Measurements from ENCODE around the gene RYR3. TPM values are rescaled to one million over a fixed set of nuclear protein-coding genes. Genes with fewer than 3 reads are reported as not detected.

Gene RYR3
- total RNA-seq, 1 donor from 2014 or later: 0.32 TPM

DNA sequence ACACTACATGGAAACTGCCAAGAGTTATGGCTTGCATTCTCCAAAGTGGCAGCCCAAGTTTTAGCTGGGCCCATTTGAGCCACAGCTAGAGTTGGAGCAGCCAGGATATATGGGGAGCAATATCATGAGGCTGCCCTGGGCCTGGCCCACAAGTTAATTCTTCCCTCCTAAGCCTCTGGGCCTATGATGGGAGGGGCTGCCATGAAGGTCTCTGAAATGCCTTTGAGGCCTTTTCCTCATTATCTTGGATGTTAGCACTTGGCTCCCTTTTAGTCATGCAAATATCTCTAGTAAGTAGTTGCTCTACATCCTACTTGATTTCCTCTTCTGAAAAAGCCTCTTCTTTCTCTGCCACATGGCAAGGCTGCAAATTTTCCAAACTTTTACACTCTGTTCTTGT is 400.0 kb downstream of the RYR3 start:
- no peak for ATAC-seq
- no peak for TF ChIP-seq CTCF (IDR thresholded peaks at IDR 0.05)

DNA sequence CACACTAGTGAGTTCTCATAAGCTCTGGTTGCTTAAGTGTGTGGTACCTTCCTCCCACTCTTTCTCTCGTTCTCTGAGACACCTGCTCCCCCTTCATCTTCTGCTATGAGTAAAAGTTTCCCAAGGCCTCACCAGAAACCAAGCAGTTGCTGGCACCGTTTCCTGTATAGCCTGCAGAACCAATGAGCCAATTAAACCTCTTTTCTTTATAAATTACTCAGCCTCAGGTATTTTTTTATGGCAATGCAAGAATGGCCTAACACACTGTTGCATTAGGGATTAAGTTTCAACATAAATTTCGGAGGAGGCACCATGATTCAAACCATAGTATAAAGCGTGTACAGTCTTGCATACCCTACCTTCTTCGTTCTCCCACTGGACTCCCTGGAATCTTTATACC is 405.3 kb downstream of the RYR3 start:
- Histone ChIP-seq H3K4me3 (no peak overlapping the region), H3K27ac (no peak overlapping the region), H3K4me1 (no peaks in the 10 kb centered on the region), H3K9me3 (no peaks in the 10 kb centered on the region), H3K27me3 (ENCODE audit: low read depth) (no peaks in the 10 kb centered on the region), H3K36me3 (no peaks in the 10 kb centered on the region)
- TF ChIP-seq CTCF (IDR thresholded peaks at IDR 0.05): no peak
- no peak for DNase-seq
- intact Hi-C loops (cut with DNase I): no loop called here
- no peak for ATAC-seq

More for the DNA sequence above, 400.0 kb downstream of the RYR3 start:
- DNase-seq: no peak
- intact Hi-C loops (cut with DNase I): no loop called here
- Histone ChIP-seq H3K4me1 (no peaks in the 10 kb centered on the region), H3K4me3 (no peak overlapping the region), H3K27me3 (ENCODE audit: low read depth) (no peaks in the 10 kb centered on the region), H3K9me3 (no peaks in the 10 kb centered on the region), H3K27ac (no peak overlapping the region), H3K36me3 (no peaks in the 10 kb centered on the region)

GRCh38 chr15:33720952-33721351 is 410.2 kb downstream of the RYR3 start:
- Histone ChIP-seq H3K4me1 (no peaks in the 10 kb centered on the region), H3K27me3 (ENCODE audit: low read depth) (no peaks in the 10 kb centered on the region), H3K4me3 (no peak overlapping the region), H3K36me3 (no peaks in the 10 kb centered on the region), H3K9me3 (no peaks in the 10 kb centered on the region), H3K27ac (no peak overlapping the region)
- ATAC-seq (no peak), DNase-seq (no peak)
- no peak for TF ChIP-seq CTCF (IDR thresholded peaks at IDR 0.05)
- intact Hi-C loops (cut with DNase I): no loop called here

- H3K27ac ChIP-seq: no peak overlapping the region
- no peak for TF ChIP-seq CTCF (IDR thresholded peaks at IDR 0.05)
- no peaks in the 10 kb centered on the region for H3K27me3 ChIP-seq (ENCODE audit: low read depth)
- H3K36me3 ChIP-seq: no peaks in the 10 kb centered on the region
- no peaks in the 10 kb centered on the region for H3K4me1 ChIP-seq
- H3K4me3 ChIP-seq: no peak overlapping the region
- H3K9me3 ChIP-seq: no peaks in the 10 kb centered on the region
- intact Hi-C loops (cut with DNase I): no loop called here
- DNase-seq (no peak), ATAC-seq (no peak)
Measured at GRCh38 chr15:33722005-33722672, 411.4 kb downstream of the RYR3 start.

DNA sequence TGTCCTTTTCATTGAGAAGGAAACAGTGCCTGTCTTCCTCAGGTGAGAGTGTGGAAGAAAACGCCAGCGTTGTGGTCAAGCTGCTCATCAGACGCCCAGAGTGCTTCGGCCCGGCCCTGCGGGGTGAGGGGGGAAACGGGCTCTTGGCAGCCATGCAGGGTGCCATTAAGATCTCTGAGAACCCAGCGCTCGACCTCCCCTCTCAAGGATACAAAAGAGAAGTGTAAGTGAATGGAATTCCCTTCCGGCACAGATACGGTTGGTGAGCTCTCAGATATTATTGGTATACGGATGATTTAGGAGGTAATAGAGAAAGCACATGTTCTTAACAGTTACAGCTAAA is 411.9 kb downstream of the RYR3 start:
- Histone ChIP-seq H3K4me3 (no peak overlapping the region), H3K9me3 (no peaks in the 10 kb centered on the region), H3K4me1 (no peaks in the 10 kb centered on the region), H3K36me3 (no peaks in the 10 kb centered on the region), H3K27ac (no peak overlapping the region), H3K27me3 (ENCODE audit: low read depth) (no peaks in the 10 kb centered on the region)
- intact Hi-C loops (cut with DNase I): no loop called here
- ATAC-seq (no peak), DNase-seq (no peak)
- no peak for TF ChIP-seq CTCF (IDR thresholded peaks at IDR 0.05)
